Stimulated activated CD8-positive, alpha-beta memory T cell treated with anti-CD3 and anti-CD28 coated beads, Interleukin-2, amount 100 ng/mL, for 1 hour (primary cell): Measurements from ENCODE around the gene CTSZ.
"Not testable (repeated sequence)": the region's sequence is repeated elsewhere in the genome, so short reads cannot be mapped to it uniquely, and the experiment has no call there.

Experiments
- DNase-seq, 2 donors: peaks; one replicate each; pipeline ENCODE4 v3.0.0-alpha.2; 2020; ENCODE audit warnings: low read depth in 2 of 2

The CTSZ gene

GRCh38 chr20:58997141-58997770, 9.8 kb downstream of the CTSZ start:
- DNase-seq: no peak

- no peak for DNase-seq
These were observed 10.8 kb downstream of the CTSZ start for GRCh38 chr20:58996226-58996611.

- no peak for DNase-seq
These were observed 11.4 kb downstream of the CTSZ start for GRCh38 chr20:58995461-58996225.

GRCh38 chr20:58994390-58995159, 12.5 kb downstream of the CTSZ start:
- no peak for DNase-seq

GRCh38 chr20:58993332-58994248, 13.5 kb downstream of the CTSZ start:
- DNase-seq: no peak

GRCh38 chr20:58992911-58993310, 14.1 kb downstream of the CTSZ start:
- no peak for DNase-seq

- DNase-seq: no peak
These were observed 15.3 kb downstream of the CTSZ start for GRCh38 chr20:58991715-58992114.

GRCh38 chr20:58990651-58991445, 16.2 kb downstream of the CTSZ start:
- DNase-seq: no peak

GRCh38 chr20:58989196-58989595, 17.9 kb downstream of the CTSZ start:
- DNase-seq: no peak

GRCh38 chr20:58988565-58988882, 18.5 kb downstream of the CTSZ start:
- DNase-seq: no peak

- no peak for DNase-seq
These were observed 19.1 kb downstream of the CTSZ start for GRCh38 chr20:58987790-58988564.

GRCh38 chr20:58986968-58987517, 20.0 kb downstream of the CTSZ start:
- DNase-seq: no peak

GRCh38 chr20:58986286-58986967, 20.6 kb downstream of the CTSZ start:
- DNase-seq: no peak

- no peak for DNase-seq
These were observed 21.4 kb downstream of the CTSZ start for GRCh38 chr20:58985656-58986055.

GRCh38 chr20:58984691-58985090, 22.4 kb downstream of the CTSZ start:
- DNase-seq: no peak

- DNase-seq: not testable (repeated sequence)
These were observed 24.0 kb downstream of the CTSZ start for GRCh38 chr20:58983115-58983468.

GRCh38 chr20:58982406-58983114, 24.5 kb downstream of the CTSZ start:
- DNase-seq: no peak

- DNase-seq: no peak
These were observed 25.3 kb downstream of the CTSZ start for GRCh38 chr20:58981628-58982364.
